Fibroblast of villous mesenchyme (primary cell): ENCODE measurements around the gene KIF6. TPM values are rescaled to one million over a fixed set of nuclear protein-coding genes. Genes with fewer than 3 reads are reported as not detected.
A peak's percentile ranks its signal among the peaks of the same experiment; 100 is the strongest.

Experiments used
- DNase-seq: peaks from one replicate; pipeline ENCODE4 v3.0.0-alpha.2; 2010; ENCODE audit warnings: low read depth
- H3K4me3 ChIP-seq: 2 replicates; pipeline ENCODE4 v1.5.1; 2011; ENCODE audit warnings: low read depth, mild to moderate bottlenecking, low read length
- CTCF ChIP-seq: IDR thresholded peaks from 2 replicates; pipeline ENCODE4 v1.5.1; 2012; ENCODE audit warnings: low read depth, mild to moderate bottlenecking, low read length; ENCODE audit not compliant: insufficient read depth
- total RNA-seq: library from RNA; depleted of rRNA; stranded (reverse); fragments of >200 nt; gene quantifications from 2 replicates; pipeline ENCODE4 v1.2.3, GENCODE V29; 2012

KIF6 gene
- total RNA-seq, 1 donor: 0.43 TPM

- no peak for TF ChIP-seq CTCF
- H3K4me3 ChIP-seq: no peak overlapping the region
- DNase-seq: peak; percentile 9
Observed at GRCh38 chr6:39561536-39562266, 163.5 kb downstream of the KIF6 start.

GRCh38 chr6:39560915-39561314, 164.3 kb downstream of the KIF6 start:
- no peak for TF ChIP-seq CTCF

GRCh38 chr6:39558591-39559190, 166.5 kb downstream of the KIF6 start:
- DNase-seq: no peak
- no peak overlapping the region for H3K4me3 ChIP-seq
- no peak for TF ChIP-seq CTCF

More at GRCh38 chr6:39560915-39561314, 164.3 kb downstream of the KIF6 start:
- no peak overlapping the region for H3K4me3 ChIP-seq
- DNase-seq: no peak

- no peak for TF ChIP-seq CTCF
- DNase-seq: no peak
- H3K4me3 ChIP-seq: no peak overlapping the region
Observed at GRCh38 chr6:39558079-39558478, 167.1 kb downstream of the KIF6 start.

DNA sequence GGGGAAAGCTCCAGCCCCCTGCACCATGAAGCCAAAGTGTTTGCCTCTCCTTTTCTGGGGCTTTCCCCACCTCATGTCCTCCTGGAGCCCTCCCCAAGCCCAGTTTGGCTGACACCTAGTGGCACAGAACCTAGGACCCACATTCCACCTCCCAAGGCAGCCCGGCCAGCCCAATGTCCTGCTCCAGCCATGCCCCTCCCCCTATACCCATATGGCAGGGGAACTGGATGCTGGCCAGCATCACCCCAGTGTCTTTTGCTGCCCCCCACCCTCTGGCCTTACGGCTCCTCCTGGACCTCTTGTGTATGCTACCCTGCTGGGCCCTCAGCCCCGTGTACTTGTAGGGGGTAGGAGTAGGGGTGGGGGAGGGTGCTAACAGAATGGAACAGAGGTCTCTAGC, 170.1 kb downstream of the KIF6 start:
- no peak overlapping the region for H3K4me3 ChIP-seq
- no peak for DNase-seq
- no peak for TF ChIP-seq CTCF

DNA sequence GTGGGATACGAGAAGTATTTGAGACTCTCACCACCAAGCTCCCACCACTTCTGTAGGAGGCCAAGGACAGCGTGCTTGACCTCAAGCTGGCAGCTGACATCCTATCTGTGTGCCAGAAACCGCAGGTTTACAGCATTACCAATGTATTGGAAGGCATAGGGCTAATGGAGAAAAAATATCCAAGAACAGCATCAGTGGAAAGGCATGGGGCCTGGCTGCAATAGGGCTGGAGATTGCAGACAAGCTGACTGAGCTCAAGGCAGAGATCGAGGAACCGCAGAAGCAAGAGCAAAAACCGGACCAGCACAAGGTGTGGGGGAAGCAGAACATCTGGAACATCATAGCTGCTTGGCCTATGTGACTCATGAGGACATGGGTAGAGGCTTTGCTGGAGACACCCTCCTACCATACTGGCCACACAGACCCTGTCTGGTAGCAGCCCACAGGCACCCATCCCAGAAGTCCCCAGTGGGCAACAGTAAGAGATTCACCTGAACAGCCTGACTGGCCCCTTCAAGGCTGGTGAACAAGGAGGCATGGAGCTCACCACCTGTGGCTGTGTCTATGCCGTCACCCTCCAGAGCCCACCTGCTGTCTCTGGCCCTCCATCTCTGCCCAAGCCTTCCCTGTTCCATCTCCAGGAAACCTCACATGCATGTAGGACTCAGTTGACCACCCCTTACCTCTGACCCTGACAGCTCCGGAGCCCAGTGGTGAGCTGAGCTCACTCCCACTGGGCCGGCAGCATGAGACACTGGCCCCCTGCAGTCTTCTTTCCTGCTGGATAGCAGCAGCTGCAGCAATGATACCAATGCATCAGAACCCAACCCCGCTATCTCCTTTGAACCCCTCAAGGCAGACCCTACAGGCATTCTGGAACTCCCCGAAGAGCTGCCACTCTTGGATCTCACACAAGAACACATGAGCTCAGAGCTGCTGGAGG, 171.1 kb downstream of the KIF6 start:
- DNase-seq: no peak
- H3K4me3 ChIP-seq: no peak overlapping the region
- TF ChIP-seq CTCF: no peak
